Measurements from ENCODE around the gene DNAJC17. TPM values are rescaled to one million over a fixed set of nuclear protein-coding genes. Genes with fewer than 3 reads are reported as not detected.

The DNAJC17 gene
- total and polyA plus RNA-seq, 4 experiments from 2014 or later = 24.3 to 43.9 (median 36.0) TPM

- Mint-ChIP-seq H3K27ac (peak overlapping the region; percentile 85 to 95 (median 89)), H3K4me3 (peak overlapping the region; percentile 87 to 93 (median 90)), H3K9me3 (no peaks in the 10 kb centered on the region), H3K36me3 (peaks cover 0 to 7% of the 10 kb centered on the region in 2 donors), H3K4me1 (peaks cover 12 to 32% (median 19%) of the 10 kb centered on the region in 4 donors), H3K27me3 (no peaks in the 10 kb centered on the region)
- peak overlapping the region; percentile 64 for H3K27ac ChIP-seq (ENCODE audit: low read depth, low read length)
- H3K27me3 ChIP-seq (ENCODE audit: insufficient read depth, low read length) = no peaks in the 10 kb centered on the region
- intact Hi-C loops (cut with micrococcal nuclease) = loop anchor here (1.0 kb wide), 1 partner anchor 8 kb away; the partner anchor contains the start of gene RMDN3
- ChIA-PET CTCF (ENCODE audit: partially characterized antibody) (interaction anchor here (1.3 to 2.0 kb wide), 2 partner anchors 19 to 68 kb away, joined by 5 to 6 read pairs; partner anchors contain the start of gene RAD51), POLR2A (ENCODE audit: partially characterized antibody) (interaction anchor here (1.2 to 6.1 kb wide), 10 partner anchors 9 to 198 kb away, joined by 3 to 46 read pairs (median 8); partner anchors contain the start of genes CCDC32, RAD51, RMDN3 and VPS18)
- H3K36me3 ChIP-seq (ENCODE audit: insufficient read depth, low read length) = no peaks in the 10 kb centered on the region
- no peaks in the 10 kb centered on the region for H3K9me3 ChIP-seq (ENCODE audit: control insufficient read depth in 1 of 2, low read length in 2 of 2)
- H3K4me3 ChIP-seq (ENCODE audit: low read length in 2 of 2) = peak overlapping the region; percentile 61 to 81
- DNase-seq = peak; percentile 19 to 54 (median 27)
- peaks cover 28% of the 10 kb centered on the region for H3K4me1 ChIP-seq (ENCODE audit: insufficient read depth, low read length)
These were observed 44.1 kb downstream of the DNAJC17 start for GRCh38 chr15:40762919-40763800.

GRCh38 chr15:40759961-40760360 is 47.3 kb downstream of the DNAJC17 start:
- ChIA-PET POLR2A (ENCODE audit: partially characterized antibody) (no interaction called here), CTCF (ENCODE audit: partially characterized antibody) (no interaction called here)
- no peak for DNase-seq
- H3K4me3 Mint-ChIP-seq = no peak overlapping the region
- peaks cover 0 to 3% of the 10 kb centered on the region in 2 donors for H3K36me3 Mint-ChIP-seq
- Histone ChIP-seq H3K36me3 (ENCODE audit: insufficient read depth, low read length) (no peaks in the 10 kb centered on the region), H3K4me1 (ENCODE audit: insufficient read depth, low read length) (peaks cover 24% of the 10 kb centered on the region), H3K4me3 (ENCODE audit: low read length in 2 of 2) (no peak overlapping the region), H3K27me3 (ENCODE audit: insufficient read depth, low read length) (no peaks in the 10 kb centered on the region), H3K9me3 (ENCODE audit: control insufficient read depth in 1 of 2, low read length in 2 of 2) (no peaks in the 10 kb centered on the region), H3K27ac (ENCODE audit: low read depth, low read length) (no peak overlapping the region)
- H3K27ac Mint-ChIP-seq = peak overlapping the region in 1 of 7 donors; percentile 23
- intact Hi-C loops (cut with micrococcal nuclease) = loop anchor here (10.0 kb wide), 1 partner anchor 165 kb away; the partner anchor contains the start of gene KNL1
- peaks cover 5 to 21% (median 14%) of the 10 kb centered on the region in 4 donors for H3K4me1 Mint-ChIP-seq
- no peaks in the 10 kb centered on the region for H3K27me3 Mint-ChIP-seq
- H3K9me3 Mint-ChIP-seq = no peaks in the 10 kb centered on the region

- no peak for DNase-seq
- CTCF ChIA-PET (ENCODE audit: partially characterized antibody) = interaction anchor here (0.6 to 1.5 kb wide), 2 partner anchors 9 to 138 kb away, joined by 3 read pairs; partner anchors contain the start of gene VPS18
- peak overlapping the region in 3 of 7 donors; percentile 60 to 82 (median 69) for H3K27ac Mint-ChIP-seq
These were observed 50.3 kb downstream of the DNAJC17 start for GRCh38 chr15:40756938-40757337.

GRCh38 chr15:40755812-40756208 is 51.5 kb downstream of the DNAJC17 start:
- H3K36me3 ChIP-seq (ENCODE audit: insufficient read depth, low read length) = peaks cover 16% of the 10 kb centered on the region
- no peaks in the 10 kb centered on the region for H3K9me3 ChIP-seq (ENCODE audit: control insufficient read depth in 1 of 2, low read length in 2 of 2)
- H3K27ac Mint-ChIP-seq = peak overlapping the region; percentile 82 to 98 (median 95)
- no peaks in the 10 kb centered on the region for H3K27me3 Mint-ChIP-seq
- CTCF ChIA-PET (ENCODE audit: partially characterized antibody) = interaction anchor here (1.5 kb wide), 1 partner anchor 139 kb away, joined by 3 read pairs; the partner anchor contains the start of gene VPS18
- peak overlapping the region; percentile 65 to 96 for H3K4me3 ChIP-seq (ENCODE audit: low read length in 2 of 2)
- no peaks in the 10 kb centered on the region for H3K27me3 ChIP-seq (ENCODE audit: insufficient read depth, low read length)
- H3K4me1 Mint-ChIP-seq = peaks cover 11 to 40% (median 26%) of the 10 kb centered on the region in 4 donors
- peaks cover 31% of the 10 kb centered on the region for H3K4me1 ChIP-seq (ENCODE audit: insufficient read depth, low read length)
- POLR2A ChIA-PET (ENCODE audit: partially characterized antibody) = interaction anchor here (1.2 to 2.6 kb wide), 3 partner anchors 9 to 163 kb away, joined by 3 to 8 read pairs (median 4); partner anchors contain the start of gene RAD51
- no peak for DNase-seq
- intact Hi-C loops (cut with micrococcal nuclease) = loop anchor here (1.0 to 10.0 kb wide), 6 partner anchors 7 to 161 kb away; partner anchors contain the start of genes DNAJC17, KNL1, RAD51 and VPS18
- H3K27ac ChIP-seq (ENCODE audit: low read depth, low read length) = peak overlapping the region; percentile 85
- peaks cover 17 to 28% of the 10 kb centered on the region in 2 donors for H3K36me3 Mint-ChIP-seq
- peak overlapping the region; percentile 91 to 99 (median 94) for H3K4me3 Mint-ChIP-seq
- H3K9me3 Mint-ChIP-seq = no peaks in the 10 kb centered on the region

More at GRCh38 chr15:40756938-40757337, 50.3 kb downstream of the DNAJC17 start:
- H3K4me1 Mint-ChIP-seq = peaks cover 11 to 35% (median 21%) of the 10 kb centered on the region in 4 donors
- no peaks in the 10 kb centered on the region for H3K9me3 Mint-ChIP-seq
- H3K4me3 Mint-ChIP-seq = peak overlapping the region; percentile 30 to 70 (median 48)
- no peak overlapping the region for H3K27ac ChIP-seq (ENCODE audit: low read depth, low read length)
- H3K36me3 Mint-ChIP-seq = peaks cover 10 to 19% of the 10 kb centered on the region in 2 donors
- intact Hi-C loops (cut with micrococcal nuclease) = loop anchor here (10.0 kb wide), 1 partner anchor 162 kb away; the partner anchor contains the start of gene KNL1
- H3K27me3 ChIP-seq (ENCODE audit: insufficient read depth, low read length) = no peaks in the 10 kb centered on the region
- peaks cover 29% of the 10 kb centered on the region for H3K4me1 ChIP-seq (ENCODE audit: insufficient read depth, low read length)
- POLR2A ChIA-PET (ENCODE audit: partially characterized antibody) = interaction anchor here (1.2 to 2.6 kb wide), 3 partner anchors 8 to 164 kb away, joined by 3 to 8 read pairs (median 4); partner anchors contain the start of gene RAD51
- H3K4me3 ChIP-seq (ENCODE audit: low read length in 2 of 2) = no peak overlapping the region
- H3K27me3 Mint-ChIP-seq = no peaks in the 10 kb centered on the region
- H3K36me3 ChIP-seq (ENCODE audit: insufficient read depth, low read length) = peaks cover 5% of the 10 kb centered on the region
- no peaks in the 10 kb centered on the region for H3K9me3 ChIP-seq (ENCODE audit: control insufficient read depth in 1 of 2, low read length in 2 of 2)

- peak within 1 kb of the TSS; percentile 91 to 99 (median 94) for H3K4me3 Mint-ChIP-seq
- H3K4me3 ChIP-seq (ENCODE audit: low read length in 2 of 2) = peak within 1 kb of the TSS; percentile 65 to 96
- H3K4me1 Mint-ChIP-seq = peaks cover 11 to 40% (median 26%) of the 10 kb centered on the region in 4 donors
- peaks cover 31% of the 10 kb centered on the region for H3K4me1 ChIP-seq (ENCODE audit: insufficient read depth, low read length)
- ChIA-PET CTCF (ENCODE audit: partially characterized antibody) (no interaction called here), POLR2A (ENCODE audit: partially characterized antibody) (interaction anchor here (1.0 to 2.0 kb wide), 6 partner anchors 9 to 162 kb away, joined by 3 to 14 read pairs (median 4); partner anchors contain the start of genes GCHFR and RAD51)
- no peaks in the 10 kb centered on the region for H3K27me3 Mint-ChIP-seq
- H3K27ac ChIP-seq (ENCODE audit: low read depth, low read length) = peak within 1 kb of the TSS; percentile 85
- no peaks in the 10 kb centered on the region for H3K9me3 ChIP-seq (ENCODE audit: control insufficient read depth in 1 of 2, low read length in 2 of 2)
- H3K27me3 ChIP-seq (ENCODE audit: insufficient read depth, low read length) = no peaks in the 10 kb centered on the region
- intact Hi-C loops (cut with micrococcal nuclease) = loop anchor here (1.0 to 10.0 kb wide), 6 partner anchors 8 to 160 kb away; partner anchors contain the start of genes DNAJC17, KNL1, RAD51 and VPS18
- no peaks in the 10 kb centered on the region for H3K9me3 Mint-ChIP-seq
- peak; percentile 90 to 93 (median 92) for DNase-seq
- H3K36me3 ChIP-seq (ENCODE audit: insufficient read depth, low read length) = peaks cover 20% of the 10 kb centered on the region
- H3K36me3 Mint-ChIP-seq = peaks cover 17 to 32% of the 10 kb centered on the region in 2 donors
- H3K27ac Mint-ChIP-seq = peak within 1 kb of the TSS; percentile 82 to 98 (median 95)
These were observed 52.1 kb downstream of the DNAJC17 start, which contains the start of gene RMDN3 for GRCh38 chr15:40754883-40755811. Gene RMDN3, minus strand, starts transcription at chr15:40755254. Its CDS starts 471 bp downstream, at chr15:40754783.

GRCh38 chr15:40754574-40754882 is 52.7 kb downstream of the DNAJC17 start:
- Histone ChIP-seq H3K36me3 (ENCODE audit: insufficient read depth, low read length) (peaks cover 20% of the 10 kb centered on the region), H3K4me1 (ENCODE audit: insufficient read depth, low read length) (peaks cover 31% of the 10 kb centered on the region), H3K4me3 (ENCODE audit: low read length in 2 of 2) (peak overlapping the region; percentile 43 to 96), H3K27me3 (ENCODE audit: insufficient read depth, low read length) (no peaks in the 10 kb centered on the region), H3K9me3 (ENCODE audit: control insufficient read depth in 1 of 2, low read length in 2 of 2) (no peaks in the 10 kb centered on the region), H3K27ac (ENCODE audit: low read depth, low read length) (peak overlapping the region; percentile 85)
- ChIA-PET POLR2A (ENCODE audit: partially characterized antibody) (interaction anchor here (1.0 to 2.0 kb wide), 4 partner anchors 10 to 61 kb away, joined by 3 to 14 read pairs (median 8); partner anchors contain the start of genes GCHFR and RAD51), CTCF (ENCODE audit: partially characterized antibody) (no interaction called here)
- Mint-ChIP-seq H3K9me3 (no peaks in the 10 kb centered on the region), H3K27me3 (no peaks in the 10 kb centered on the region), H3K4me3 (peak overlapping the region; percentile 91 to 99 (median 94)), H3K4me1 (peaks cover 11 to 40% (median 27%) of the 10 kb centered on the region in 4 donors), H3K36me3 (peaks cover 19 to 35% of the 10 kb centered on the region in 2 donors), H3K27ac (peak overlapping the region; percentile 82 to 98 (median 95))
- peak in 2 of 5 donors; percentile 12 to 61 for DNase-seq
- intact Hi-C loops (cut with micrococcal nuclease) = loop anchor here (2.0 to 10.0 kb wide), 2 partner anchors 140 to 160 kb away; partner anchors contain the start of genes KNL1 and VPS18
